ENCODE data around the gene XRCC4.

- TF ChIP-seq MAX (IDR thresholded peaks at IDR 0.05), result no peak
- no peak for TF ChIP-seq ZBTB20 (CRISPR knock-in tag; IDR thresholded peaks at IDR 0.05; ENCODE audit: borderline replicate concordance, low read depth)
- no peak for TF ChIP-seq HMG20A (CRISPR knock-in tag; IDR thresholded peaks at IDR 0.05; ENCODE audit: borderline replicate concordance)
- no peak for TF ChIP-seq TRAFD1 (CRISPR knock-in tag; IDR thresholded peaks at IDR 0.05; ENCODE audit: borderline replicate concordance)
- no peak for TF ChIP-seq ARID5B (CRISPR knock-in tag; IDR thresholded peaks at IDR 0.05)
- no peak for TF ChIP-seq RFX5 (IDR thresholded peaks at IDR 0.05; ENCODE audit: low read depth, low read length)
- TF ChIP-seq SMARCC2 (IDR thresholded peaks at IDR 0.05), result no peak
- TF ChIP-seq ETV5 (CRISPR knock-in tag; IDR thresholded peaks at IDR 0.05; ENCODE audit: borderline replicate concordance), result no peak
- no peak for TF ChIP-seq ATF3 (CRISPR knock-in tag; IDR thresholded peaks at IDR 0.05)
- TF ChIP-seq ZNF414 (CRISPR knock-in tag; IDR thresholded peaks at IDR 0.05), result no peak
- TF ChIP-seq MNT (IDR thresholded peaks at IDR 0.05), result no peak
- no peak for TF ChIP-seq ATF6 (CRISPR knock-in tag; conservative IDR thresholded peaks at IDR 0.05)
- TF ChIP-seq EP300 (IDR thresholded peaks at IDR 0.05; ENCODE audit: low read depth in 2 of 2, low read length in 2 of 2), result no peak
- TF ChIP-seq EP300 (CRISPR knock-in tag; IDR thresholded peaks at IDR 0.05; ENCODE audit: borderline replicate concordance), result no peak
- TF ChIP-seq ZKSCAN1 (IDR thresholded peaks at IDR 0.05; ENCODE audit: low read length), result no peak
Observed at GRCh38 chr5:83095957-83096539, 18.7 kb downstream of the XRCC4 start.
